PC-9 (cell line): Measurements from ENCODE around the gene PHLPP1. TPM values are rescaled to one million over a fixed set of nuclear protein-coding genes. Genes with fewer than 3 reads are reported as not detected.

Source experiments
- BruUV-seq: library from RNA; stranded (reverse); fragments of 400-500 nt; replicated peaks from 2 replicates; lab custom pipeline; 2021; lab: Mats Ljungman, UMichigan
- CTCF ChIA-PET: fragments of 300-600 bp; sonication (Branson Sonifier 250); formaldehyde crosslinking; loops from one replicate; lab custom pipeline; 2022; ENCODE audit warnings: antibody characterized with exemption; lab: Charles Lee
- POLR2A ChIA-PET: fragments of 300-600 bp; sonication (Branson Sonifier 250); formaldehyde crosslinking; loops from one replicate; lab custom pipeline; 2022; ENCODE audit warnings: antibody characterized with exemption; ENCODE audit not compliant: unreplicated experiment; lab: Charles Lee
- DNase-seq, 2 experiments: peaks; one replicate each; pipeline versions ENCODE4 v3.0.0 to v3.0.0-alpha.2; 2015 to 2022; ENCODE audit warnings: mixed read lengths in 1 of 2
- H2AFZ ChIP-seq: fragments of 200-600 bp; sonication (generic); 2 replicates; pipeline ENCODE4 v1.8.1; 2017; ENCODE audit warnings: antibody characterized with exemption
- H3F3A ChIP-seq: fragments of 200-600 bp; sonication (generic); 2 replicates; pipeline ENCODE4 v1.8.1; 2017; ENCODE audit warnings: antibody characterized with exemption, mild to moderate bottlenecking, low read depth; ENCODE audit not compliant: insufficient read depth
- H3K27ac ChIP-seq: fragments of 200-600 bp; sonication (generic); 2 replicates; pipeline ENCODE4 v1.6.1; 2016; ENCODE audit warnings: mixed run types
- H3K27me3 ChIP-seq: fragments of 200-600 bp; sonication (generic); 2 replicates; pipeline ENCODE4 v1.6.1; 2016; ENCODE audit warnings: low read depth, mixed run types; ENCODE audit not compliant: insufficient read depth
- H3K36me3 ChIP-seq: fragments of 200-600 bp; sonication (generic); 2 replicates; pipeline ENCODE4 v1.6.1; 2016; ENCODE audit warnings: low read depth, mixed run types
- H3K4me1 ChIP-seq: fragments of 200-600 bp; sonication (generic); replicated peaks from 2 replicates; pipeline ENCODE4 v1.6.1; 2016; ENCODE audit warnings: mixed run types; ENCODE audit not compliant: insufficient read depth
- H3K4me2 ChIP-seq: fragments of 200-600 bp; sonication (generic); 2 replicates; pipeline ENCODE4 v1.6.1; 2017; ENCODE audit warnings: mixed run types
- H3K4me3 ChIP-seq: fragments of 200-600 bp; sonication (generic); 2 replicates; pipeline ENCODE4 v1.6.1; 2016; ENCODE audit warnings: mixed run types
- H3K79me2 ChIP-seq: fragments of 200-600 bp; sonication (generic); 2 replicates; pipeline ENCODE4 v1.6.1; 2017; ENCODE audit warnings: low read depth, mixed run types
- H3K9me2 ChIP-seq: fragments of 200-600 bp; sonication (generic); 2 replicates; pipeline ENCODE4 v1.8.1; 2017; ENCODE audit warnings: mild to moderate bottlenecking; ENCODE audit not compliant: insufficient read depth
- H3K9me3 ChIP-seq: fragments of 200-600 bp; sonication (generic); 2 replicates; pipeline ENCODE4 v1.8.1; 2016; ENCODE audit warnings: low read depth; ENCODE audit not compliant: insufficient read depth
- H4K20me1 ChIP-seq: fragments of 200-600 bp; sonication (generic); 2 replicates; pipeline ENCODE4 v1.8.1; 2017; ENCODE audit not compliant: insufficient read depth
- CTCF ChIP-seq: fragments of 200-600 bp; sonication (generic); conservative IDR thresholded peaks from 2 replicates; pipeline ENCODE4 v1.6.1; 2017; ENCODE audit warnings: mixed run types, antibody characterized with exemption, mild to moderate bottlenecking, moderate library complexity
- EZH2 ChIP-seq: fragments of 200-600 bp; sonication (generic); IDR thresholded peaks from 2 replicates; pipeline ENCODE4 v1.8.0; 2017; ENCODE audit warnings: antibody characterized with exemption, low read depth
- intact Hi-C: fragments of 100-400 bp; cut with micrococcal nuclease; formaldehyde crosslinking; loops from one replicate; pipeline ENCODE4 v1.10.0; 2022; ENCODE audit not compliant: unreplicated experiment
- total RNA-seq: library from RNA; stranded (reverse); gene quantifications from 2 replicates; pipeline ENCODE4 v1.2.3, GENCODE V29; 2021

The PHLPP1 gene
- total RNA-seq, 1 experiment from 2014 or later, result 21.1 TPM

DNA sequence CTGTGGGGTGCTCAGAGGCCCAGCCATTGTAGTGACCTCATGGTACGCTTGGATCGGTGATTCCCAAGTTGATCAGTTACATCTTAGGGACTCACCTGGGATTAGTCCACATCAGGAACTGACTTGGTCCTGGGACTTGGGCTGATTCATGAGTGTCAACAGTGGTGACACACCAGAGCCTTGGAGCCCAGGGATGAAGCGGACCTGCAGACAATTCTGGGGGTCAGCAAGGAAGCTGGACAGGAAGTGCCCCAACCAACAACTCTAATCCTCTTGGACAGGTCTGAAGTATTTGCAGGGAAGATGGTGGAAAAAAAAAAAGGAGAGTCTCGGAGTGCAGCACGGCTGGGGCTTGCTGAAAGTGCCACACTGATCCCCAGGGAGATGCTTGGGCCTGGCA lies 288.6 kb downstream of the PHLPP1 start:
- TF ChIP-seq CTCF, result no peak
- no peak for TF ChIP-seq EZH2
- Histone ChIP-seq H3K9me2 (no peaks in the 10 kb centered on the region), H3K4me3 (no peak overlapping the region), H3K9me3 (no peaks in the 10 kb centered on the region), H3K36me3 (no peaks in the 10 kb centered on the region), H4K20me1 (no peaks in the 10 kb centered on the region), H3K79me2 (no peaks in the 10 kb centered on the region), H3K4me2 (no peak overlapping the region), H3K27me3 (no peaks in the 10 kb centered on the region), H3K4me1 (no peaks in the 10 kb centered on the region), H3K27ac (no peak overlapping the region), H2AFZ (no peak overlapping the region), H3F3A (no peaks in the 10 kb centered on the region)
- intact Hi-C loops, result no loop called here
- DNase-seq, result no peak
- ChIA-PET POLR2A (no interaction called here), CTCF (no interaction called here)
- BruUV-seq, result no TSS peak

DNA sequence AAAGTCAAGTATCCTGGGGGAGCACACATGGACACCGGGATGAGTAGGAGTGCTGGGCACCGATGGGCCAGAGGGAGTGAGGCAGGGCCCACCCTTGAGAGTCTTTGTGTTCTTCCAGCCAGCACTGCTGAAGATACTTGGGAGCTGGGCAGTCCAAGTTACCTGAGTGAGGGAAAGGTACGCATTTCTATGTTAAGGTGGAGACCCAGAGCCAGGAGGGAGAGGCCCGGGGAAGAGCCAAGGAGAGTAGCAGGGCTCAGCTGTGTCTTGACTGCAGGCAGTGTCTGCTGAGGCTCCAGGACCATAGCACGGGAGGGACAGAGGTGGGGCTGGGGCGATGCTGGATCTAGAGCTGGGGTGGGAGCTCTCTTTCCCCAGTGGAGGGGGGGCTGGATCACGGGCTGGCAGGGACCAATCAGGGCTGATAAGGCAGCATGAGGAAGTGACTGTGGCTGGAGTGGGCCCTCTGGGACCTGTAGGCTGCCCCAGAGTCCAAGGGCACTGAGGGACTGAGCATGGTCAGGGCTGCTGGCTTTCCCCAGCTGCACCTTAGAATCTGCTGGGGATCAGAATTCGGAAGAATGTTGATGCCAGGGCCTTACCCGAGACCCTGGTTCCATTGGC lies 289.2 kb downstream of the PHLPP1 start:
- intact Hi-C loops, result no loop called here
- H4K20me1 ChIP-seq, result no peaks in the 10 kb centered on the region
- no TSS peak for BruUV-seq
- no peak overlapping the region for H3K27ac ChIP-seq
- H2AFZ ChIP-seq, result no peak overlapping the region
- H3K9me2 ChIP-seq, result no peaks in the 10 kb centered on the region
- H3K4me2 ChIP-seq, result no peak overlapping the region
- ChIA-PET CTCF (no interaction called here), POLR2A (no interaction called here)
- TF ChIP-seq EZH2, result no peak
- TF ChIP-seq CTCF, result no peak
- no peaks in the 10 kb centered on the region for H3K36me3 ChIP-seq
- no peaks in the 10 kb centered on the region for H3K79me2 ChIP-seq
- no peaks in the 10 kb centered on the region for H3K4me1 ChIP-seq
- H3K9me3 ChIP-seq, result no peaks in the 10 kb centered on the region
- H3K4me3 ChIP-seq, result no peak overlapping the region
- no peaks in the 10 kb centered on the region for H3K27me3 ChIP-seq
- DNase-seq, result no peak
- no peaks in the 10 kb centered on the region for H3F3A ChIP-seq

DNA sequence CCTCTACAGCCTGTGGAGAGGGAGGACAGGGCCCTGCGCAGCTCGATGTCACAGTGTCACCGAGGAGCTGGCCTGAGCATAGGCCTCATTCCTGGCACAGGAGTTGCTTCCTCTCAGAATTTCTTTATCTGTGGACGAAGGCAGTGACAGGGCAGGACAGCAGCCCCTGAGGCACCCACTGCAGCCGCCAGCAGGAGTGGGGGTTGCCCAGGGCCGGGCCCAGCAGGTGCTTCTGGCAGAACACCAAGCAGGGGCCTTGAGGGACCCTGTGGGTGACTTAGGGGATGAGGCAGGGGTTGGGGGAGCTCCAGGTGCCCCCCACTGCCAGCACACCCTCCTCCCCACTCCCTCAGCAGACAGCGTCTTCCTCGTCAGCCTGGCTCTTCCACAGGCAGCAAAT lies 290.0 kb downstream of the PHLPP1 start:
- Histone ChIP-seq H3K36me3 (no peaks in the 10 kb centered on the region), H3K27ac (no peak overlapping the region), H4K20me1 (no peaks in the 10 kb centered on the region), H3K4me2 (no peak overlapping the region), H3K27me3 (no peaks in the 10 kb centered on the region), H3K9me3 (no peaks in the 10 kb centered on the region), H3K4me1 (no peaks in the 10 kb centered on the region), H3K4me3 (no peak overlapping the region), H3F3A (no peaks in the 10 kb centered on the region), H3K79me2 (no peaks in the 10 kb centered on the region), H2AFZ (no peak overlapping the region), H3K9me2 (no peaks in the 10 kb centered on the region)
- intact Hi-C loops, result no loop called here
- ChIA-PET CTCF (no interaction called here), POLR2A (no interaction called here)
- TF ChIP-seq CTCF (no peak), EZH2 (no peak)
- no peak for DNase-seq
- no TSS peak for BruUV-seq
